OCI-LY7 (cell line): ENCODE measurements around the gene TTC8.
"Not testable (repeated sequence)": the region's sequence is repeated elsewhere in the genome, so short reads cannot be mapped to it uniquely, and the experiment has no call there.

Experiments
- CTCF ChIP-seq: fragments of 200-600 bp; sonication (generic); conservative IDR thresholded peaks from 2 replicates; pipeline ENCODE4 v1.5.1; 2014; ENCODE audit warnings: mild to moderate bottlenecking, antibody characterized with exemption, low read length, moderate library complexity, mixed read lengths
- EZH2phosphoT487 ChIP-seq: fragments of 200-600 bp; sonication (generic); IDR thresholded peaks from 2 replicates; pipeline ENCODE4 v1.6.1; 2018; ENCODE audit warnings: low read depth, borderline replicate concordance, mild to moderate bottlenecking, mixed run types, antibody characterized with exemption, low read length, moderate library complexity, mixed read lengths

- TF ChIP-seq CTCF, EZH2phosphoT487: not testable (repeated sequence)
These were observed 34.9 kb upstream of the TTC8 start for GRCh38 chr14:88789573-88789972.
